ENCODE results near the gene TBC1D22A.

Gene TBC1D22A

GRCh38 chr22:46867106-46867505 is 104.7 kb downstream of the TBC1D22A start:
- no peak overlapping the region for H3K9ac ChIP-seq (ENCODE audit: low read depth, low read length)
- H3K36me3 ChIP-seq (ENCODE audit: insufficient read depth, low read length): no peaks in the 10 kb centered on the region; the same call in 1 of the 2 replicates
- H3K9me3 ChIP-seq (ENCODE audit: control insufficient read depth, insufficient read depth, low read length): peaks cover 3% of the 10 kb centered on the region; the same call in 1 of the 2 replicates
- H3K4me1 ChIP-seq (ENCODE audit: insufficient read depth, low read length): 0 out of 2 replicates have a peak, but pooled peaks cover 12% of the 10 kb centered on the region

GRCh38 chr22:46869329-46869728 is 106.9 kb downstream of the TBC1D22A start:
- Histone ChIP-seq H3K9me3 (ENCODE audit: control insufficient read depth, insufficient read depth, low read length) (peaks cover 6% of the 10 kb centered on the region; the same call in 1 of the 2 replicates), H3K4me1 (ENCODE audit: insufficient read depth, low read length) (0 out of 2 replicates have a peak, but pooled peaks cover 7% of the 10 kb centered on the region), H3K36me3 (ENCODE audit: insufficient read depth, low read length) (no peaks in the 10 kb centered on the region; the same call in 1 of the 2 replicates), H3K9ac (ENCODE audit: low read depth, low read length) (no peak overlapping the region)

- Histone ChIP-seq H3K4me1 (ENCODE audit: insufficient read depth, low read length) (0 out of 2 replicates have a peak, but pooled peaks cover 7% of the 10 kb centered on the region), H3K9me3 (ENCODE audit: control insufficient read depth, insufficient read depth, low read length) (peaks cover 6% of the 10 kb centered on the region; the same call in 1 of the 2 replicates), H3K9ac (ENCODE audit: low read depth, low read length) (no peak overlapping the region), H3K36me3 (ENCODE audit: insufficient read depth, low read length) (no peaks in the 10 kb centered on the region; the same call in 1 of the 2 replicates)
Measured at GRCh38 chr22:46869831-46870441, 107.5 kb downstream of the TBC1D22A start.

GRCh38 chr22:46871826-46872225 is 109.4 kb downstream of the TBC1D22A start:
- Histone ChIP-seq H3K9ac (ENCODE audit: low read depth, low read length) (no peak overlapping the region), H3K36me3 (ENCODE audit: insufficient read depth, low read length) (no peaks in the 10 kb centered on the region; the same call in 1 of the 2 replicates), H3K9me3 (ENCODE audit: control insufficient read depth, insufficient read depth, low read length) (peaks cover 6% of the 10 kb centered on the region; the same call in 1 of the 2 replicates), H3K4me1 (ENCODE audit: insufficient read depth, low read length) (0 out of 2 replicates have a peak, but pooled peaks cover under 1% of the 10 kb centered on the region)

GRCh38 chr22:46875089-46875488 is 112.6 kb downstream of the TBC1D22A start:
- Histone ChIP-seq H3K9me3 (ENCODE audit: control insufficient read depth, insufficient read depth, low read length) (peaks cover 6% of the 10 kb centered on the region; the same call in 1 of the 2 replicates), H3K4me1 (ENCODE audit: insufficient read depth, low read length) (no peaks in the 10 kb centered on the region), H3K9ac (ENCODE audit: low read depth, low read length) (no peak overlapping the region), H3K36me3 (ENCODE audit: insufficient read depth, low read length) (no peaks in the 10 kb centered on the region; the same call in 1 of the 2 replicates)

- Histone ChIP-seq H3K36me3 (ENCODE audit: insufficient read depth, low read length) (no peaks in the 10 kb centered on the region; the same call in 1 of the 2 replicates), H3K4me1 (ENCODE audit: insufficient read depth, low read length) (no peaks in the 10 kb centered on the region), H3K9me3 (ENCODE audit: control insufficient read depth, insufficient read depth, low read length) (peaks cover 3% of the 10 kb centered on the region; the same call in 1 of the 2 replicates), H3K9ac (ENCODE audit: low read depth, low read length) (no peak overlapping the region)
Measured at GRCh38 chr22:46876357-46876934, 114.0 kb downstream of the TBC1D22A start.

GRCh38 chr22:46878191-46878948 is 115.9 kb downstream of the TBC1D22A start:
- Histone ChIP-seq H3K4me1 (ENCODE audit: insufficient read depth, low read length) (no peaks in the 10 kb centered on the region), H3K36me3 (ENCODE audit: insufficient read depth, low read length) (no peaks in the 10 kb centered on the region), H3K9me3 (ENCODE audit: control insufficient read depth, insufficient read depth, low read length) (no peaks in the 10 kb centered on the region), H3K9ac (ENCODE audit: low read depth, low read length) (no peak overlapping the region)

GRCh38 chr22:46879083-46879482 is 116.6 kb downstream of the TBC1D22A start:
- Histone ChIP-seq H3K4me1 (ENCODE audit: insufficient read depth, low read length) (no peaks in the 10 kb centered on the region), H3K9ac (ENCODE audit: low read depth, low read length) (no peak overlapping the region), H3K36me3 (ENCODE audit: insufficient read depth, low read length) (no peaks in the 10 kb centered on the region), H3K9me3 (ENCODE audit: control insufficient read depth, insufficient read depth, low read length) (no peaks in the 10 kb centered on the region)

- Histone ChIP-seq H3K36me3 (ENCODE audit: insufficient read depth, low read length) (no peaks in the 10 kb centered on the region), H3K9me3 (ENCODE audit: control insufficient read depth, insufficient read depth, low read length) (no peaks in the 10 kb centered on the region)
Measured at GRCh38 chr22:46881373-46882118, 119.1 kb downstream of the TBC1D22A start.

GRCh38 chr22:46883092-46883910 is 120.9 kb downstream of the TBC1D22A start:
- H3K9ac ChIP-seq (ENCODE audit: low read depth, low read length): no peak overlapping the region

More at GRCh38 chr22:46881373-46882118, 119.1 kb downstream of the TBC1D22A start:
- H3K9ac ChIP-seq (ENCODE audit: low read depth, low read length): no peak overlapping the region
- H3K4me1 ChIP-seq (ENCODE audit: insufficient read depth, low read length): no peaks in the 10 kb centered on the region

GRCh38 chr22:46884365-46884764 is 121.9 kb downstream of the TBC1D22A start:
- H3K9ac ChIP-seq (ENCODE audit: low read depth, low read length): no peak overlapping the region
- H3K9me3 ChIP-seq (ENCODE audit: control insufficient read depth, insufficient read depth, low read length): no peaks in the 10 kb centered on the region
- no peaks in the 10 kb centered on the region for H3K36me3 ChIP-seq (ENCODE audit: insufficient read depth, low read length)
- H3K4me1 ChIP-seq (ENCODE audit: insufficient read depth, low read length): no peaks in the 10 kb centered on the region

More at GRCh38 chr22:46883092-46883910, 120.9 kb downstream of the TBC1D22A start:
- H3K9me3 ChIP-seq (ENCODE audit: control insufficient read depth, insufficient read depth, low read length): no peaks in the 10 kb centered on the region
- no peaks in the 10 kb centered on the region for H3K4me1 ChIP-seq (ENCODE audit: insufficient read depth, low read length)
- H3K36me3 ChIP-seq (ENCODE audit: insufficient read depth, low read length): no peaks in the 10 kb centered on the region

GRCh38 chr22:46887978-46888377 is 125.5 kb downstream of the TBC1D22A start:
- no peak overlapping the region for H3K9ac ChIP-seq (ENCODE audit: low read depth, low read length)
- no peaks in the 10 kb centered on the region for H3K9me3 ChIP-seq (ENCODE audit: control insufficient read depth, insufficient read depth, low read length)
- no peaks in the 10 kb centered on the region for H3K4me1 ChIP-seq (ENCODE audit: insufficient read depth, low read length)
- no peaks in the 10 kb centered on the region for H3K36me3 ChIP-seq (ENCODE audit: insufficient read depth, low read length)

- Histone ChIP-seq H3K4me1 (ENCODE audit: insufficient read depth, low read length) (no peaks in the 10 kb centered on the region), H3K9ac (ENCODE audit: low read depth, low read length) (no peak overlapping the region), H3K36me3 (ENCODE audit: insufficient read depth, low read length) (no peaks in the 10 kb centered on the region), H3K9me3 (ENCODE audit: control insufficient read depth, insufficient read depth, low read length) (no peaks in the 10 kb centered on the region)
Measured at GRCh38 chr22:46890819-46891218, 128.4 kb downstream of the TBC1D22A start.

Measured in ES-I3 (cell line).